H9 (cell line): ENCODE results near the gene FAM83F. TPM values are rescaled to one million over a fixed set of nuclear protein-coding genes. Genes with fewer than 3 reads are reported as not detected.

Experiments
- DNase-seq: peaks from one replicate; pipeline ENCODE4 v3.0.0-alpha.2; 2017
- H2AFZ ChIP-seq: one replicate; pipeline ENCODE4 v1.6.1; 2013; ENCODE audit warnings: mild to moderate bottlenecking, low read length, control low read depth, moderate library complexity
- H2AK5ac ChIP-seq: 2 replicates; pipeline ENCODE4 v1.6.1; 2013; ENCODE audit warnings: low read length, control low read depth, mixed read lengths; ENCODE audit not compliant: insufficient read length
- H2BK120ac ChIP-seq: one replicate; pipeline ENCODE4 v1.6.1; 2013; ENCODE audit warnings: low read depth, mild to moderate bottlenecking, low read length, control low read depth, inconsistent platforms; ENCODE audit not compliant: poor library complexity, severe bottlenecking
- H2BK12ac ChIP-seq: 2 replicates; pipeline ENCODE4 v1.6.1; 2013; ENCODE audit warnings: low read length, control low read depth, mixed read lengths, low read depth; ENCODE audit not compliant: insufficient read length
- H2BK15ac ChIP-seq: 2 replicates; pipeline ENCODE4 v1.6.1; 2013; ENCODE audit warnings: low read depth, low read length, control low read depth
- H2BK20ac ChIP-seq: one replicate; pipeline ENCODE4 v1.6.1; 2013; ENCODE audit warnings: low read depth, mild to moderate bottlenecking, low read length, control low read depth, inconsistent platforms; ENCODE audit not compliant: poor library complexity, severe bottlenecking
- H2BK5ac ChIP-seq: 2 replicates; pipeline ENCODE4 v1.6.1; 2013; ENCODE audit warnings: low read length, control low read depth, mixed read lengths; ENCODE audit not compliant: insufficient read length
- H3K14ac ChIP-seq: 2 replicates; pipeline ENCODE4 v1.6.1; 2013; ENCODE audit warnings: low read length, control low read depth; ENCODE audit not compliant: insufficient read depth
- H3K18ac ChIP-seq: 2 replicates; pipeline ENCODE4 v1.6.1; 2013; ENCODE audit warnings: low read depth, mild to moderate bottlenecking, mixed read lengths, low read length, control low read depth; ENCODE audit not compliant: insufficient read length
- H3K23ac ChIP-seq: 2 replicates; pipeline ENCODE4 v1.6.1; 2013; ENCODE audit warnings: low read length, control low read depth, mixed read lengths, low read depth; ENCODE audit not compliant: insufficient read length
- H3K23me2 ChIP-seq: 2 replicates; pipeline ENCODE4 v1.6.1; 2013; ENCODE audit warnings: low read depth, mild to moderate bottlenecking, mixed read lengths, low read length, control low read depth; ENCODE audit not compliant: insufficient read length, poor library complexity, severe bottlenecking
- H3K27ac ChIP-seq: 2 replicates; pipeline ENCODE4 v1.5.1; 2013; ENCODE audit warnings: low read length, control low read depth, mixed read lengths, low read depth; ENCODE audit not compliant: insufficient read length
- H3K27me3 ChIP-seq: 2 replicates; pipeline ENCODE4 v1.6.1; 2013; ENCODE audit warnings: low read length, control low read depth, inconsistent platforms; ENCODE audit not compliant: insufficient read depth
- H3K4ac ChIP-seq: 2 replicates; pipeline ENCODE4 v1.6.1; 2013; ENCODE audit warnings: low read depth, mild to moderate bottlenecking, control low read depth, inconsistent platforms, low read length, moderate library complexity
- H3K4me1 ChIP-seq: 2 replicates; pipeline ENCODE4 v1.6.1; 2013; ENCODE audit warnings: low read length, control low read depth, inconsistent platforms; ENCODE audit not compliant: insufficient read depth
- H3K4me2 ChIP-seq: 2 replicates; pipeline ENCODE4 v1.6.1; 2013; ENCODE audit warnings: low read length, control low read depth, mixed read lengths; ENCODE audit not compliant: insufficient read length, insufficient read depth
- H3K56ac ChIP-seq: 2 replicates; pipeline ENCODE4 v1.6.1; 2013; ENCODE audit warnings: low read depth, mild to moderate bottlenecking, mixed read lengths, low read length, control low read depth; ENCODE audit not compliant: insufficient read length
- H3K79me1 ChIP-seq: 2 replicates; pipeline ENCODE4 v1.6.1; 2013; ENCODE audit warnings: low read depth, mild to moderate bottlenecking, moderate library complexity, low read length, control low read depth, inconsistent platforms; ENCODE audit not compliant: insufficient read depth, poor library complexity, severe bottlenecking
- H3K79me2 ChIP-seq: 2 replicates; pipeline ENCODE4 v1.6.1; 2013; ENCODE audit warnings: low read length, control low read depth, inconsistent platforms; ENCODE audit not compliant: insufficient read depth
- H3K9ac ChIP-seq: 2 replicates; pipeline ENCODE4 v1.6.1; 2013; ENCODE audit warnings: low read length, control low read depth, mixed read lengths; ENCODE audit not compliant: insufficient read length; ENCODE audit errors: extremely low read depth
- H3K9me3 ChIP-seq: one replicate; pipeline ENCODE4 v1.6.1; 2013; ENCODE audit warnings: low read depth, low read length, inconsistent platforms; ENCODE audit not compliant: control insufficient read depth
- H3T11ph ChIP-seq: one replicate; pipeline ENCODE4 v1.6.1; 2013; ENCODE audit warnings: mild to moderate bottlenecking, low read length, control low read depth, inconsistent platforms
- H4K20me1 ChIP-seq: one replicate; pipeline ENCODE4 v1.6.1; 2013; ENCODE audit not compliant: control insufficient read depth, insufficient read length, insufficient read depth
- H4K5ac ChIP-seq: 2 replicates; pipeline ENCODE4 v1.6.1; 2013; ENCODE audit warnings: low read depth, mild to moderate bottlenecking, mixed read lengths, low read length, control low read depth; ENCODE audit not compliant: insufficient read length
- H4K8ac ChIP-seq: replicated peaks from 2 replicates; pipeline ENCODE4 v1.6.1; 2013; ENCODE audit warnings: low read length, control low read depth, mixed read lengths, low read depth; ENCODE audit not compliant: insufficient read length
- H4K91ac ChIP-seq: 2 replicates; pipeline ENCODE4 v1.6.1; 2013; ENCODE audit warnings: low read depth, mild to moderate bottlenecking, moderate library complexity, mixed read lengths, low read length, control low read depth; ENCODE audit not compliant: insufficient read length
- H3K27ac Mint-ChIP-seq, 3 experiments: 2 replicates in 2 of 3; 3 replicates in 1 of 3; pipeline ENCODE4 v1.8.0; 2020 to 2021; ENCODE audit warnings: mixed read lengths in 3 of 3, mild to moderate bottlenecking in 1 of 3, moderate library complexity in 1 of 3
- H3K27me3 Mint-ChIP-seq: 2 replicates; pipeline ENCODE4 v1.8.0; 2021; ENCODE audit warnings: low read depth, mild to moderate bottlenecking, moderate library complexity, mixed read lengths
- H3K36me3 Mint-ChIP-seq, 3 experiments: 2 replicates in 2 of 3; 3 replicates in 1 of 3; pipeline ENCODE4 v1.8.0; 2020 to 2021; ENCODE audit warnings: low read depth in 3 of 3, mixed read lengths in 3 of 3; ENCODE audit not compliant: insufficient read depth in 1 of 3
- H3K4me1 Mint-ChIP-seq, 2 experiments: 2 replicates each; pipeline ENCODE4 v1.8.0; 2020; ENCODE audit warnings: mixed read lengths in 2 of 2
- H3K4me3 Mint-ChIP-seq, 2 experiments: 2 replicates in 1 of 2; 3 replicates in 1 of 2; pipeline ENCODE4 v1.8.0; 2020 to 2021; ENCODE audit warnings: mild to moderate bottlenecking in 2 of 2, mixed read lengths in 2 of 2, moderate library complexity in 1 of 2
- H3K9me3 Mint-ChIP-seq, 2 experiments: 2 replicates in 1 of 2; 3 replicates in 1 of 2; pipeline ENCODE4 v1.8.0; 2020; ENCODE audit warnings: mild to moderate bottlenecking in 2 of 2, mixed read lengths in 2 of 2, moderate library complexity in 1 of 2
- CTCF ChIP-seq: fragments of 200-600 bp; sonication (generic); conservative IDR thresholded peaks from 3 replicates; pipeline ENCODE4 v1.8.0; 2021; ENCODE audit warnings: antibody characterized with exemption, mild to moderate bottlenecking
- whole genome bisulfite sequencing: extraction: QIAGEN DNeasy Blood & Tissue Kit; methylation state at CpG from one replicate; pipeline ENCODE4 v1.1.7; 2013; ENCODE audit warnings: missing lambda C conversion rate, low lambda C conversion rate, mixed read lengths; ENCODE audit not compliant: insufficient read length; ENCODE audit errors: extremely low coverage; 5-methylcytosine and 5-hydroxymethylcytosine counted together
- total RNA-seq: library from RNA; stranded (reverse); gene quantifications from 2 replicates; pipeline ENCODE4 v1.2.1, GENCODE V29; 2021

FAM83F gene
- total RNA-seq, 1 experiment from 2014 or later: 17.4 TPM

GRCh38 chr22:40030026-40030757 lies 35.4 kb downstream of the FAM83F start:
- Histone ChIP-seq H4K20me1 (peaks cover 2% of the 10 kb centered on the region), H3K27ac (no peak overlapping the region), H3K9me3 (no peaks in the 10 kb centered on the region), H2BK20ac (no peak overlapping the region), H2BK12ac (no peak overlapping the region), H3K4me2 (no peak overlapping the region), H2BK5ac (no peak overlapping the region), H3K14ac (no peak overlapping the region), H3T11ph (no peak overlapping the region), H3K4me1 (no peaks in the 10 kb centered on the region), H3K23me2 (no peaks in the 10 kb centered on the region), H2AFZ (no peak overlapping the region), H3K27me3 (no peaks in the 10 kb centered on the region), H4K5ac (no peak overlapping the region), H3K18ac (no peak overlapping the region), H2AK5ac (no peak overlapping the region), H3K9ac (peak overlapping the region; percentile 26), H3K56ac (no peak overlapping the region), H2BK15ac (no peak overlapping the region), H3K79me2 (no peaks in the 10 kb centered on the region), H4K91ac (no peak overlapping the region), H3K79me1 (no peaks in the 10 kb centered on the region), H2BK120ac (no peak overlapping the region), H3K23ac (no peak overlapping the region), H4K8ac (no peak overlapping the region), H3K4ac (no peak overlapping the region)
- TF ChIP-seq CTCF: no peak
- Mint-ChIP-seq H3K9me3 (no peaks in the 10 kb centered on the region), H3K27me3 (peaks cover 3% of the 10 kb centered on the region), H3K4me3 (no peak overlapping the region), H3K27ac (peak overlapping the region in 1 of 3 experiments; percentile 79; a peak in 2 of 7 replicates), H3K4me1 (peaks cover 10 to 12% of the 10 kb centered on the region in 2 experiments), H3K36me3 (no peaks in the 10 kb centered on the region; a peak in 4 of 7 replicates)
- no peak for DNase-seq
- WGBS: no CpG with 5 or more reads among the region's 13 CpGs
